Hepatocyte (in vitro differentiated cells): ENCODE data around the gene MRPS10. TPM values are rescaled to one million over a fixed set of nuclear protein-coding genes. Genes with fewer than 3 reads are reported as not detected.

Experiments
- DNase-seq: peaks from one replicate; pipeline ENCODE4 v3.0.0-alpha.2; 2016; ENCODE audit warnings: low spot score
- H2AFZ ChIP-seq: fragments of 200-600 bp; sonication (generic); 2 replicates; pipeline ENCODE4 v1.6.0; 2016; ENCODE audit warnings: antibody characterized with exemption, mild to moderate bottlenecking
- H3K27ac ChIP-seq: fragments of 200-600 bp; sonication (generic); 2 replicates; pipeline ENCODE4 v1.5.1; 2016; ENCODE audit warnings: mild to moderate bottlenecking
- H3K27me3 ChIP-seq: fragments of 200-600 bp; sonication (generic); 2 replicates; pipeline ENCODE4 v1.6.1; 2016
- H3K36me3 ChIP-seq: fragments of 200-600 bp; sonication (generic); replicated peaks from 2 replicates; pipeline ENCODE4 v1.5.1; 2016; ENCODE audit warnings: low read depth; ENCODE audit not compliant: insufficient read depth
- H3K4me1 ChIP-seq: fragments of 200-600 bp; sonication (generic); 2 replicates; pipeline ENCODE4 v1.5.1; 2016; ENCODE audit warnings: mild to moderate bottlenecking, moderate library complexity; ENCODE audit not compliant: insufficient read depth
- H3K4me2 ChIP-seq: fragments of 200-600 bp; sonication (generic); 2 replicates; pipeline ENCODE4 v1.6.0; 2016
- H3K4me3 ChIP-seq: fragments of 200-600 bp; sonication (generic); 2 replicates; pipeline ENCODE4 v1.5.1; 2016; ENCODE audit warnings: mild to moderate bottlenecking
- H3K79me2 ChIP-seq: fragments of 200-600 bp; sonication (generic); 2 replicates; pipeline ENCODE4 v1.6.0; 2017; ENCODE audit warnings: mild to moderate bottlenecking
- H3K9me2 ChIP-seq: fragments of 200-600 bp; sonication (generic); replicated peaks from 2 replicates; pipeline ENCODE4 v1.6.0; 2017; ENCODE audit warnings: mild to moderate bottlenecking; ENCODE audit not compliant: insufficient read depth
- H3K9me3 ChIP-seq: fragments of 200-600 bp; sonication (generic); 2 replicates; pipeline ENCODE4 v1.5.1; 2016; ENCODE audit warnings: low read depth, mild to moderate bottlenecking
- H4K20me1 ChIP-seq: fragments of 200-600 bp; sonication (generic); 2 replicates; pipeline ENCODE4 v1.6.0; 2016; ENCODE audit warnings: mild to moderate bottlenecking; ENCODE audit not compliant: insufficient read depth, poor library complexity, severe bottlenecking
- CTCF ChIP-seq: fragments of 200-600 bp; sonication (generic); IDR thresholded peaks from 2 replicates; pipeline ENCODE4 v1.5.1; 2016; ENCODE audit warnings: antibody characterized with exemption, mild to moderate bottlenecking; ENCODE audit not compliant: poor library complexity
- EZH2 ChIP-seq: fragments of 200-600 bp; sonication (generic); IDR thresholded peaks from 2 replicates; pipeline ENCODE4 v1.6.1; 2016; ENCODE audit warnings: antibody characterized with exemption, mild to moderate bottlenecking, borderline replicate concordance
- EZH2phosphoT487 ChIP-seq: fragments of 200-600 bp; sonication (generic); IDR thresholded peaks from one replicate; pipeline ENCODE4 v1.6.1; 2018; ENCODE audit warnings: antibody characterized with exemption, mild to moderate bottlenecking, low read depth, moderate library complexity; ENCODE audit not compliant: unreplicated experiment, severe bottlenecking
- WGBS: methylation state at CpG from one replicate; pipeline ENCODE4 v1.1.6; 2016; ENCODE audit warnings: low lambda C conversion rate; ENCODE audit errors: missing lambda C conversion rate; 5-methylcytosine and 5-hydroxymethylcytosine counted together
- polyA plus RNA-seq: library from polyadenylated mRNA; unstranded; fragments of >200 nt; fragmentation: Nextera tagmentation; extraction: Ambion mirVana; gene quantifications from 2 replicates; pipeline ENCODE4 v1.2.1, GENCODE V29; 2016
- total RNA-seq: library from RNA; depleted of rRNA; stranded (reverse); fragments of >200 nt; gene quantifications from 2 replicates; pipeline ENCODE4 v1.2.3, GENCODE V29; 2014

Gene MRPS10
- total and polyA plus RNA-seq, 2 experiments from 2014 or later = 26.8 to 42.8 TPM

- Histone ChIP-seq H3K9me3 (no peaks in the 10 kb centered on the region), H3K4me2 (peak overlapping the region; percentile 23), H3K27ac (peak overlapping the region; percentile 71)
Measured at GRCh38 chr6:42225029-42225339, 7.3 kb upstream of the MRPS10 start.

GRCh38 chr6:42224222-42225028, 6.8 kb upstream of the MRPS10 start:
- no peaks in the 10 kb centered on the region for H3K79me2 ChIP-seq
- TF ChIP-seq EZH2phosphoT487 (no peak), EZH2 (no peak), CTCF (no peak)
- no peak overlapping the region for H2AFZ ChIP-seq
- H4K20me1 ChIP-seq = no peaks in the 10 kb centered on the region
- peak overlapping the region; percentile 71 for H3K27ac ChIP-seq
- H3K4me2 ChIP-seq = peak overlapping the region; percentile 23
- H3K9me2 ChIP-seq = no peaks in the 10 kb centered on the region
- no peaks in the 10 kb centered on the region for H3K9me3 ChIP-seq
- DNase-seq = peak; percentile 64
- H3K27me3 ChIP-seq = no peaks in the 10 kb centered on the region
- no peak overlapping the region for H3K4me3 ChIP-seq
- WGBS = 72% methylated on average over 12 of the region's 12 CpGs
- peaks cover 20% of the 10 kb centered on the region for H3K4me1 ChIP-seq
- H3K36me3 ChIP-seq = no peaks in the 10 kb centered on the region

More at GRCh38 chr6:42225029-42225339, 7.3 kb upstream of the MRPS10 start:
- Histone ChIP-seq H3K4me3 (no peak overlapping the region), H4K20me1 (no peaks in the 10 kb centered on the region), H3K27me3 (no peaks in the 10 kb centered on the region), H3K4me1 (peaks cover 20% of the 10 kb centered on the region), H3K79me2 (no peaks in the 10 kb centered on the region), H2AFZ (no peak overlapping the region), H3K36me3 (no peaks in the 10 kb centered on the region), H3K9me2 (no peaks in the 10 kb centered on the region)
- TF ChIP-seq EZH2 = no peak
- TF ChIP-seq CTCF = no peak
- no peak for TF ChIP-seq EZH2phosphoT487
- DNase-seq = no peak

- Histone ChIP-seq H4K20me1 (no peaks in the 10 kb centered on the region), H3K27ac (peak overlapping the region; percentile 74), H3K79me2 (no peaks in the 10 kb centered on the region), H3K9me2 (no peaks in the 10 kb centered on the region), H3K4me1 (peaks cover 14% of the 10 kb centered on the region), H3K4me3 (no peak overlapping the region), H3K4me2 (no peak overlapping the region), H2AFZ (no peak overlapping the region), H3K36me3 (no peaks in the 10 kb centered on the region), H3K9me3 (no peaks in the 10 kb centered on the region), H3K27me3 (no peaks in the 10 kb centered on the region)
- peak; percentile 51 for DNase-seq
- 64% methylated on average over 7 of the region's 7 CpGs for WGBS
- TF ChIP-seq EZH2 = no peak
- TF ChIP-seq CTCF = no peak
- TF ChIP-seq EZH2phosphoT487 = no peak
Measured at GRCh38 chr6:42222448-42222847, 4.8 kb upstream of the MRPS10 start.
